Middle frontal gyrus (tissue), 1 donor: ENCODE data around the gene KRT23.

ENCODE experiments used
- DNase-seq: peaks from one replicate; pipeline ENCODE4 v3.0.0-alpha.2; 2015; ENCODE audit warnings: low spot score; ENCODE audit errors: extremely low spot score

KRT23 gene

GRCh38 chr17:40912486-40913210 lies 24.8 kb downstream of the KRT23 start:
- DNase-seq: no peak

- peak; percentile 15 for DNase-seq
Measured at GRCh38 chr17:40910441-40910841, 27.0 kb downstream of the KRT23 start.

GRCh38 chr17:40909755-40910154 lies 27.7 kb downstream of the KRT23 start:
- no peak for DNase-seq

GRCh38 chr17:40909351-40909750 lies 28.1 kb downstream of the KRT23 start:
- peak; percentile 70 for DNase-seq

GRCh38 chr17:40906613-40907012 lies 30.8 kb downstream of the KRT23 start:
- no peak for DNase-seq

- no peak for DNase-seq
Measured at GRCh38 chr17:40905370-40905769, 32.1 kb downstream of the KRT23 start.

- no peak for DNase-seq
Measured at GRCh38 chr17:40903129-40903847, 34.2 kb downstream of the KRT23 start.

GRCh38 chr17:40902498-40902897 lies 34.9 kb downstream of the KRT23 start:
- no peak for DNase-seq

GRCh38 chr17:40901981-40902474 lies 35.4 kb downstream of the KRT23 start:
- DNase-seq: no peak

- no peak for DNase-seq
Measured at GRCh38 chr17:40900809-40901356, 36.6 kb downstream of the KRT23 start.

- no peak for DNase-seq
Measured at GRCh38 chr17:40896916-40897455, 40.5 kb downstream of the KRT23 start.

GRCh38 chr17:40895106-40895730 lies 42.2 kb downstream of the KRT23 start:
- DNase-seq: no peak

GRCh38 chr17:40888196-40888720 lies 49.2 kb downstream of the KRT23 start:
- DNase-seq: no peak

GRCh38 chr17:40886090-40886489 lies 51.4 kb downstream of the KRT23 start:
- DNase-seq: no peak

- DNase-seq: no peak
Measured at GRCh38 chr17:40884708-40885512, 52.5 kb downstream of the KRT23 start, which contains the start of gene KRT20. Gene KRT20 (minus strand): TSS chr17:40885242. CDS start chr17:40885185, 57 bp downstream.

- DNase-seq: no peak
Measured at GRCh38 chr17:40883626-40884334, 53.7 kb downstream of the KRT23 start.

GRCh38 chr17:40883031-40883430 lies 54.4 kb downstream of the KRT23 start:
- no peak for DNase-seq

GRCh38 chr17:40879026-40879425 lies 58.4 kb downstream of the KRT23 start:
- DNase-seq: no peak

GRCh38 chr17:40878044-40878443 lies 59.4 kb downstream of the KRT23 start:
- no peak for DNase-seq

GRCh38 chr17:40873801-40874200 lies 63.6 kb downstream of the KRT23 start:
- no peak for DNase-seq
